Measurements from ENCODE around the gene PNRC1.
"Not testable (repeated sequence)": the region's sequence is repeated elsewhere in the genome, so short reads cannot be mapped to it uniquely, and the experiment has no call there.

- TF ChIP-seq, protein P1, sequence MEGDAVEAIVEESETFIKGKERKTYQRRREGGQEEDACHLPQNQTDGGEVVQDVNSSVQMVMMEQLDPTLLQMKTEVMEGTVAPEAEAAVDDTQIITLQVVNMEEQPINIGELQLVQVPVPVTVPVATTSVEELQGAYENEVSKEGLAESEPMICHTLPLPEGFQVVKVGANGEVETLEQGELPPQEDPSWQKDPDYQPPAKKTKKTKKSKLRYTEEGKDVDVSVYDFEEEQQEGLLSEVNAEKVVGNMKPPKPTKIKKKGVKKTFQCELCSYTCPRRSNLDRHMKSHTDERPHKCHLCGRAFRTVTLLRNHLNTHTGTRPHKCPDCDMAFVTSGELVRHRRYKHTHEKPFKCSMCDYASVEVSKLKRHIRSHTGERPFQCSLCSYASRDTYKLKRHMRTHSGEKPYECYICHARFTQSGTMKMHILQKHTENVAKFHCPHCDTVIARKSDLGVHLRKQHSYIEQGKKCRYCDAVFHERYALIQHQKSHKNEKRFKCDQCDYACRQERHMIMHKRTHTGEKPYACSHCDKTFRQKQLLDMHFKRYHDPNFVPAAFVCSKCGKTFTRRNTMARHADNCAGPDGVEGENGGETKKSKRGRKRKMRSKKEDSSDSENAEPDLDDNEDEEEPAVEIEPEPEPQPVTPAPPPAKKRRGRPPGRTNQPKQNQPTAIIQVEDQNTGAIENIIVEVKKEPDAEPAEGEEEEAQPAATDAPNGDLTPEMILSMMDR (IDR thresholded peaks at IDR 0.05) = not testable (repeated sequence)
- not testable (repeated sequence) for TF ChIP-seq POLR2AphosphoS5 (IDR thresholded peaks at IDR 0.05; ENCODE audit: low read depth, low read length); NRF1 (IDR thresholded peaks at IDR 0.05; ENCODE audit: low read depth, low read length); EP300 (IDR thresholded peaks at IDR 0.05; ENCODE audit: borderline replicate concordance in 1 of 2, low read depth in 1 of 2, low read length in 1 of 2); FOXJ3 (CRISPR knock-in tag; IDR thresholded peaks at IDR 0.05); USF1 (IDR thresholded peaks at IDR 0.05; ENCODE audit: borderline replicate concordance, low read depth); RFX5 (IDR thresholded peaks at IDR 0.05; ENCODE audit: low read length); TEAD4 (IDR thresholded peaks at IDR 0.05; ENCODE audit: borderline replicate concordance, insufficient read depth)
- TF ChIP-seq, protein P2, sequence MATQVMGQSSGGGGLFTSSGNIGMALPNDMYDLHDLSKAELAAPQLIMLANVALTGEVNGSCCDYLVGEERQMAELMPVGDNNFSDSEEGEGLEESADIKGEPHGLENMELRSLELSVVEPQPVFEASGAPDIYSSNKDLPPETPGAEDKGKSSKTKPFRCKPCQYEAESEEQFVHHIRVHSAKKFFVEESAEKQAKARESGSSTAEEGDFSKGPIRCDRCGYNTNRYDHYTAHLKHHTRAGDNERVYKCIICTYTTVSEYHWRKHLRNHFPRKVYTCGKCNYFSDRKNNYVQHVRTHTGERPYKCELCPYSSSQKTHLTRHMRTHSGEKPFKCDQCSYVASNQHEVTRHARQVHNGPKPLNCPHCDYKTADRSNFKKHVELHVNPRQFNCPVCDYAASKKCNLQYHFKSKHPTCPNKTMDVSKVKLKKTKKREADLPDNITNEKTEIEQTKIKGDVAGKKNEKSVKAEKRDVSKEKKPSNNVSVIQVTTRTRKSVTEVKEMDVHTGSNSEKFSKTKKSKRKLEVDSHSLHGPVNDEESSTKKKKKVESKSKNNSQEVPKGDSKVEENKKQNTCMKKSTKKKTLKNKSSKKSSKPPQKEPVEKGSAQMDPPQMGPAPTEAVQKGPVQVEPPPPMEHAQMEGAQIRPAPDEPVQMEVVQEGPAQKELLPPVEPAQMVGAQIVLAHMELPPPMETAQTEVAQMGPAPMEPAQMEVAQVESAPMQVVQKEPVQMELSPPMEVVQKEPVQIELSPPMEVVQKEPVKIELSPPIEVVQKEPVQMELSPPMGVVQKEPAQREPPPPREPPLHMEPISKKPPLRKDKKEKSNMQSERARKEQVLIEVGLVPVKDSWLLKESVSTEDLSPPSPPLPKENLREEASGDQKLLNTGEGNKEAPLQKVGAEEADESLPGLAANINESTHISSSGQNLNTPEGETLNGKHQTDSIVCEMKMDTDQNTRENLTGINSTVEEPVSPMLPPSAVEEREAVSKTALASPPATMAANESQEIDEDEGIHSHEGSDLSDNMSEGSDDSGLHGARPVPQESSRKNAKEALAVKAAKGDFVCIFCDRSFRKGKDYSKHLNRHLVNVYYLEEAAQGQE (IDR thresholded peaks at IDR 0.05; ENCODE audit: low read depth, low read length) = not testable (repeated sequence)
These were observed 42.7 kb upstream of the PNRC1 start for GRCh38 chr6:89037901-89038293.
